NCI-H2196 (cell line): ENCODE results near the gene ELMO3.

Experiments used
- DNase-seq: peaks from one replicate; lab custom pipeline; 2025; ENCODE audit not compliant: unreplicated experiment; lab: John Stamatoyannopoulos, UW

Gene ELMO3

DNA sequence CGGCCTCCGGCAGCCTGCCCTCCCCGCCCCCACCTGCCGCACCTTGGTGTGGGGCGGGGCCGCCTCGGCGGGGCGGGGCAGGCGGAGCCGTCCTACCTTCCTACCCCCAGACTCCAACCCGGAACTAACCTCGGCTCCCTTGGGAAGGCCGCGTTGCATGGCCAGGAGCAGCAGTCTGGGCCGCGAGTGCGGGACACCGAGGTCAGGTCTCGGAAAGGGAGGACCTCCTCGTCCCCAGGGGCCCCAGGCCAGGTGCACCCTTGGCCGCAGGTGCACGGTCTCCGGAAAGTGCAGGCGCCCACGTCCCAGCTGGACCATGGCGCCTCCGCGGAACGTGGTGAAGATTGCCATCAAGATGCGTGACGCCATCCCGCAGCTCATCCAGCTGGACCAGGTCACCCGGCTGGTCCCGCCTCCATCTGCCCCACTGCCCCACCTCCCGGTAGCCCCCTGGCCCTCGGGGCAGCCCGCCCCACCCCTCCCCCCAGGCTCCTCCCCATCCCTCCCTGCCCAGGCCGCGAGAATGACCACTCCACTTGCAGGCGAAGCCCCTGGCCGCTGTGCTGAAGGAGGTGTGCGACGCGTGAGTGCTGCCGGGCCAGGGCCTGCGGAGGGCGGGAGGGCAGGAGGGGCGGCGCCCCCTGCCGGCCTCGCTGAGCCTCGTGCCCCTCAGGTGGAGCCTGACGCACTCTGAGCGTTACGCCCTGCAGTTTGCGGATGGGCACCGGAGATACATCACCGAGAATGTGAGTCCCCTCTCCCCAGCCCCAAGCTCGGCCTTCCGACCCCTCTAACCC, at the start of gene ELMO3:
Gene ELMO3 (plus strand): TSS at position 121 of the 797 bp plus-strand sequence. CDS start 196 bp downstream, at position 317.
- no peak for DNase-seq

GRCh38 chr16:67149276-67150046, 49.5 kb upstream of the ELMO3 start:
- no peak for DNase-seq

DNA sequence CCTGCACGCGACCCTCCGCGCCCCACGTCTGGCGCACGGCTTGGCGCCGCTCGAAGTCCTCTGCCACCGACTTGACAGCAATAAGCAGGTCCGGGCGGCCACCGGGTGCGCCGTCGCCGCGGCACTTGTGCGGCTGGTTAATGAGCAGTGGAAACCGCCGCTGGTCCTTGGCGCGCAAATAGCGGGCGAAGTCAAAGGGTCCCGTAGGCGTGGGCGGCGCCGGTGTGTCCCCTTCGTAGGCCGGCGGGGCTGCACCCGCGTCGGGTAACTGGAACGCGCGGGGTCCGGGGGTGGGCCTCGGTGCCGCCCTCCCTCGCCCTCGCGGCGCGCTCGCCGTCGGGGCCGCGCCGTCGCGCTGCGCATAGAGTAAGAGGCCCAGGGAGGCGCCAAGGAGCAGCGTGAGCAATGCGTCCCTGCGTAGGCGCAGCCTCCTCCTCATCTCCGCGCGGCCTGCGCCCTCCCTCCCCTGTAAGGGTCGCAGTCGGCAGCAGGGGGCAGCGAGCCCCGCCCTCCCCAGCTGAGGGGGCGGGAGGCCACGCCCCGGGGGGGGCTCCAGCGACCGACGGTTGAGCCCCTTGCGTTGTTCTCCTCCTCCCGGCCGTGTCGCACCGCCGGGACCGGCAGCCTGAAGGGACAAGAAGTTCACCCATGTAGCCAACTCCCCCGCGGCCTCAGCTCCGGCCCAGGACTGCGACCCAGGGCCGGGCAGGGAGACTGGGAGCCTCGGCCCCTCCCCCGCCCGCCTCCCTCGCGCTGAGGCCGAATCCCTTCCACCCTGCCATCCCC, 48.7 kb upstream of the ELMO3 start:
- peak; percentile 37 for DNase-seq

DNA sequence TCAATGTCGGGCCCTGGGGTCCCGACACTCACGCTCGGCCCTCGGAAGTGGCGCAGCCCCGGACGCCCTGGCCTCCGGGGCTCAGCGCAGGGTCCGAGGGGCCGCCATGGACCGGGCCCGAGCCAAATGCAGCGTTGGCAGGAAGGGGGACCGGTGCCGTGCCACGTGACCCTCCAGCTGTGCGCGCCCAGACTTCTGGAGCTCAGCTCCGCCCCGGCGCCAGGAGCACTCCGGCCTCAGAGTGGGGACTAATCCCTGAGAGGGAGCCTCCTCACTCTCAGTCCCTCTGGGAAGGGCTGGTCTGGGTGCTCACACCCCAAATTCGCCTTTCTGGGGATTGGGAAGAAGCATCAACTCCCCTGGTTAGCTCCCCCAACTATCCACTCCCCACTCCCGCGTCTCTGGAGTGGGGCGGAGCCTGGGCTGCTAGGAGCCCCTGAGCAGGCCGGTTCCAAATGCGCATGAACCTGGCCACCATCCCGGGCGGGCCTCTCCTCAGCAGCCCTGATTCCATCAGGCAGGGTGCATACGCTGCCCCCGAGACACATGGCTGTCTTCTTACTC, 48.0 kb upstream of the ELMO3 start, which contains the start of gene B3GNT9:
Gene B3GNT9 (minus strand): TSS at position 166 of the 564 bp plus-strand sequence. CDS start 513 bp downstream, outside the sequence.
- peak; percentile 68 for DNase-seq

DNA sequence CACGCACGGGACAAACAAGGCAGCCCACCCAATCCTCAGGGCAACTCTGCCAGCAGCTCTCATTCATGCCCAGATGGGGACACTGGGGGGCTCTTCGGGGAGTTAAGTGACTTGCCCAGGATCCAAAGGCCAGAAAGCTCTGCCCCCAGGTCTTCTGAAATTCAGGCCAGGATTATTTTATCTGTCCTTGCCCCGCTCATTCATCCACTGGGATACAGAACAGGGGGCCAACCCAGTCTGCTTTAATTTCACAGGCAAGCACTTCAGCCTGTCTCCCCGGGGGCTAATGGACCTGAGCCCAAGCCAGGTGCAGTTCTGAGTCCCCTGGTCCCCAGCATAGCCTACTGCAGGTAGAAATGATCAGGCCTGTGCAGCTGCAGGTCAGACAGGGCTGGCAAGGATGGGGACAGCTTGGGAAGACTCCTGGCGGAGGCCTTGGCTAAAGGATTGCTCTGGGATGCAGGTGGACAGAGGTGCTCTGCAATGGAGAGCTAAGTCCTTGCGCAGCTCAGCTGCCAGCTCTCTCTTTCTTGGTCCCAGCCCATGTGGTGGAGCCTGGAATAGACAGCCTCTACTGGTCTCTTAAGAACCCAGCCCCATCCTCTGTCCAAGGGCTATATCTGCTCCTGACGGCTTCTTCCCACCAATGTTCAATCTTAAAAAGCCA, 47.4 kb upstream of the ELMO3 start:
- no peak for DNase-seq

GRCh38 chr16:67154578-67155294, 44.2 kb upstream of the ELMO3 start:
- no peak for DNase-seq

GRCh38 chr16:67155295-67156142, 43.4 kb upstream of the ELMO3 start:
- peak; percentile 71 for DNase-seq

GRCh38 chr16:67156143-67156844, 42.6 kb upstream of the ELMO3 start:
- DNase-seq = no peak

GRCh38 chr16:67157106-67157748, 41.7 kb upstream of the ELMO3 start:
- DNase-seq = no peak

DNA sequence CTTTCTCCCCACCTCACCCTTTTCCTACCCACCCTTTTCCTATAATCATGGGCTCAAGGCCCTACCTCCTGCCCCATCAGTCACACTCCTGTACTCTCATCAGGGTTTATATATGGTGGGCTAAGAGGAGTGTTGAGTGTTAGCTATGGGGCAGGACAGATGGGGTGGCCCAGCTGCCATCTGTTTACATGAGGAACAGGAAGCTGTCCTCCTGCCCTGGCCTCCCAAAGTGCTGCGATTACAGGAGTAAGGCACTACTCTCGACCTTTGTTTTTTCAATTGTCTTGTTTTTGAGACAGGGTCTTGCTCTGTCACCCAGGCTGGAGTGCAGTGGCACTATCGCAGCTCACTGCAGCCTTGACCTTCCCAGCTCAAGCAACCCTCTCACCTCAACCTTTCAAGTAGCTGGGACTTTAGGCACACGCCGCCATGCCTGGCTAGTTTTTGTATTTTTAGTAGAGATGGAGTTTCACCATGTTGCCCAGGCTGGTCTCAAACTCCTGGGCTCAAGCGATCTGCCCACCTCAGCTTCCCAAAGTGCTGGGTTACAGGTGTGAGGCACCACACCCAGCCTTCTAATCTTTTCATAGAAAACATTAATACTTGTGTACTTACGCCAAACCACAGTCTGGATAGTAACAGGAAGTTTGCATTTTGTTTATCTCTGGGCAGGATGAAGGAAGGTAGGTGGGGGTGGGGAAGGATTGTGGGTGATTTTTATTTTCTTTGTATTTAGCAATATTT, 40.9 kb upstream of the ELMO3 start:
- no peak for DNase-seq

- no peak for DNase-seq
These were observed 40.0 kb upstream of the ELMO3 start for GRCh38 chr16:67158637-67159600.

DNA sequence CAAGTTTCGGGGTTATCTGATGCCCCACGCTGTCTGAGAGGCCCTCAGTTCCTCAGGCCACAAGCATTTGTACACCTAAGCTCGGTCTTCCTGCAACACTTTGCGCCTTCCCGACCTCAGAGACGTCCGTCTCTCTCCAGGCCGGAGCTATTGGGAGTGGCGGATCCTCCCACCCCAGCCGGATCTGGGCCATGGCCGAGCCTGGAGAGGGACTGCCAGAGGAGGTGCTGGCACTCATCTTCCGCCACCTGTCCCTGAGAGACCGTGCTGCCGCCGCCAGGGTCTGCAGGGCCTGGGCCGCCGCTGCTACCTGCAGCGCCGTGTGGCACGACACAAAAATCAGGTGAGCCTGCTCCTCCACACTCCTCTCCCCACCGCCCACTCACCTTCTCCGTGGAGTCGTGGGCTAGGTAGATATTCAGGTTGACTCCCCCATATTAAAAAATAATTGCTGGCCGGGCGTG, 37.3 kb upstream of the ELMO3 start:
- DNase-seq = no peak

GRCh38 chr16:67162506-67163163, 36.3 kb upstream of the ELMO3 start:
- DNase-seq = peak; percentile 30

GRCh38 chr16:67163164-67163998, 35.5 kb upstream of the ELMO3 start:
- DNase-seq = peak; percentile 88
